Measurements from ENCODE around the gene PHACTR1. TPM values are rescaled to one million over a fixed set of nuclear protein-coding genes. Genes with fewer than 3 reads are reported as not detected.
A peak's percentile ranks its signal among the peaks of the same experiment; 100 is the strongest.

PHACTR1 gene
- total RNA-seq, 1 experiment from 2014 or later = 15.5 TPM

GRCh38 chr6:13229205-13230085, 512.9 kb downstream of the PHACTR1 start:
- ChIA-PET CTCF (interaction anchor here (0.6 to 1.2 kb wide), 5 partner anchors 34 to 592 kb away, joined by 3 to 5 read pairs (median 3); no protein-coding TSS in a partner anchor), POLR2A (no interaction called here)
- Mint-ChIP-seq H3K4me1 (peaks cover 10% of the 10 kb centered on the region), H3K9me3 (no peaks in the 10 kb centered on the region), H3K36me3 (no peaks in the 10 kb centered on the region), H3K4me3 (no peak overlapping the region), H3K27ac (no peak overlapping the region), H3K27me3 (ENCODE audit: low read depth) (no peaks in the 10 kb centered on the region)
- ATAC-seq = peak; percentile 77
- TF ChIP-seq TP53 (CRISPR knock-in tag; IDR thresholded peaks at IDR 0.05) (no peak), ZNF219 (CRISPR knock-in tag; IDR thresholded peaks at IDR 0.05; ENCODE audit: borderline replicate concordance) (no peak)
- DNase-seq (ENCODE audit: low spot score) = peak; percentile 22

DNA sequence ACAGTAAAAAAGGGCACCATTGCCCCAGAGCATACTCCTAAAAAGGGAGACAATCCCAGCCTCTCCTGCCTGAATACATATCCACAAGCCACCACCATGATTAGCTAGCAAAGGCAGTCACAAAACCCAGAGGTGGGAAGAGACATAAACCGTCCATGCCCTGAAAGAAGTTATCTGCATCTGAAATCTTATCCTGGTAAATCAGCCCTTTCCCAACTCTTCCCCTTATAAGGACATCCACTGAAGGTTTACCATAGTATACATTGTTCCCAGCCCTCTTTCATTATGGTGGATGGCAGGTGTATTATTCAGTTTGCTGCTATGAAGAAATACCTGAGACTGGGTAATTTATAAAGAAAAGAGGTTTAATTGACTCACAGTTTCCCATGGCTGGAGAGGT, 516.5 kb downstream of the PHACTR1 start:
- Mint-ChIP-seq H3K36me3 (no peaks in the 10 kb centered on the region), H3K27me3 (ENCODE audit: low read depth) (no peaks in the 10 kb centered on the region), H3K9me3 (no peaks in the 10 kb centered on the region), H3K4me1 (peaks cover 10% of the 10 kb centered on the region), H3K27ac (no peak overlapping the region), H3K4me3 (no peak overlapping the region)
- ATAC-seq (no peak), DNase-seq (ENCODE audit: low spot score) (no peak)
- TF ChIP-seq FOXP1 (CRISPR knock-in tag; IDR thresholded peaks at IDR 0.05; ENCODE audit: borderline replicate concordance) (no peak), FOXK1 (CRISPR knock-in tag; IDR thresholded peaks at IDR 0.05) (no peak), CBFB (CRISPR knock-in tag; IDR thresholded peaks at IDR 0.05; ENCODE audit: low read depth) (no peak), IRF2 (CRISPR knock-in tag; IDR thresholded peaks at IDR 0.05; ENCODE audit: borderline replicate concordance, low read depth) (no peak)
- CTCF ChIA-PET = no interaction called here
- POLR2A ChIA-PET = no interaction called here

- TF ChIP-seq, protein P1, sequence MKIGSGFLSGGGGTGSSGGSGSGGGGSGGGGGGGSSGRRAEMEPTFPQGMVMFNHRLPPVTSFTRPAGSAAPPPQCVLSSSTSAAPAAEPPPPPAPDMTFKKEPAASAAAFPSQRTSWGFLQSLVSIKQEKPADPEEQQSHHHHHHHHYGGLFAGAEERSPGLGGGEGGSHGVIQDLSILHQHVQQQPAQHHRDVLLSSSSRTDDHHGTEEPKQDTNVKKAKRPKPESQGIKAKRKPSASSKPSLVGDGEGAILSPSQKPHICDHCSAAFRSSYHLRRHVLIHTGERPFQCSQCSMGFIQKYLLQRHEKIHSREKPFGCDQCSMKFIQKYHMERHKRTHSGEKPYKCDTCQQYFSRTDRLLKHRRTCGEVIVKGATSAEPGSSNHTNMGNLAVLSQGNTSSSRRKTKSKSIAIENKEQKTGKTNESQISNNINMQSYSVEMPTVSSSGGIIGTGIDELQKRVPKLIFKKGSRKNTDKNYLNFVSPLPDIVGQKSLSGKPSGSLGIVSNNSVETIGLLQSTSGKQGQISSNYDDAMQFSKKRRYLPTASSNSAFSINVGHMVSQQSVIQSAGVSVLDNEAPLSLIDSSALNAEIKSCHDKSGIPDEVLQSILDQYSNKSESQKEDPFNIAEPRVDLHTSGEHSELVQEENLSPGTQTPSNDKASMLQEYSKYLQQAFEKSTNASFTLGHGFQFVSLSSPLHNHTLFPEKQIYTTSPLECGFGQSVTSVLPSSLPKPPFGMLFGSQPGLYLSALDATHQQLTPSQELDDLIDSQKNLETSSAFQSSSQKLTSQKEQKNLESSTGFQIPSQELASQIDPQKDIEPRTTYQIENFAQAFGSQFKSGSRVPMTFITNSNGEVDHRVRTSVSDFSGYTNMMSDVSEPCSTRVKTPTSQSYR (CRISPR knock-in tag; IDR thresholded peaks at IDR 0.05) = no peak
- Mint-ChIP-seq H3K4me3 (no peak overlapping the region), H3K4me1 (peaks cover 9% of the 10 kb centered on the region), H3K36me3 (no peaks in the 10 kb centered on the region), H3K9me3 (no peaks in the 10 kb centered on the region), H3K27me3 (ENCODE audit: low read depth) (no peaks in the 10 kb centered on the region), H3K27ac (no peak overlapping the region)
- no peak for ATAC-seq
- no peak for DNase-seq (ENCODE audit: low spot score)
- POLR2A ChIA-PET = no interaction called here
- CTCF ChIA-PET = no interaction called here
These were observed 517.6 kb downstream of the PHACTR1 start for GRCh38 chr6:13234130-13234529.

- POLR2A ChIA-PET = interaction anchor here (1.1 kb wide), 1 partner anchor 245 kb away, joined by 3 read pairs; no protein-coding TSS in a partner anchor
- ATAC-seq (no peak), DNase-seq (ENCODE audit: low spot score) (no peak)
- Mint-ChIP-seq H3K4me1 (no peaks in the 10 kb centered on the region), H3K9me3 (no peaks in the 10 kb centered on the region), H3K36me3 (no peaks in the 10 kb centered on the region), H3K27me3 (ENCODE audit: low read depth) (no peaks in the 10 kb centered on the region), H3K4me3 (no peak overlapping the region), H3K27ac (no peak overlapping the region)
- TF ChIP-seq ZNF263 (CRISPR knock-in tag; IDR thresholded peaks at IDR 0.05; ENCODE audit: low read depth) (no peak), TEAD4 (CRISPR knock-in tag; IDR thresholded peaks at IDR 0.05) (no peak), SOX15 (CRISPR knock-in tag; IDR thresholded peaks at IDR 0.05) (no peak), FOXJ3 (CRISPR knock-in tag; IDR thresholded peaks at IDR 0.05; ENCODE audit: borderline replicate concordance) (no peak), TEAD1 (CRISPR knock-in tag; IDR thresholded peaks at IDR 0.05) (no peak), NR1H2 (CRISPR knock-in tag; IDR thresholded peaks at IDR 0.05) (no peak), ZNF671 (CRISPR knock-in tag; IDR thresholded peaks at IDR 0.05) (no peak), CDX4 (CRISPR knock-in tag; IDR thresholded peaks at IDR 0.05; ENCODE audit: borderline replicate concordance) (no peak), NFATC4 (CRISPR knock-in tag; IDR thresholded peaks at IDR 0.05) (no peak), MXD4 (CRISPR knock-in tag; IDR thresholded peaks at IDR 0.05; ENCODE audit: borderline replicate concordance) (no peak), ZNF425 (CRISPR knock-in tag; conservative IDR thresholded peaks at IDR 0.05) (no peak)
- TF ChIP-seq, protein P2, sequence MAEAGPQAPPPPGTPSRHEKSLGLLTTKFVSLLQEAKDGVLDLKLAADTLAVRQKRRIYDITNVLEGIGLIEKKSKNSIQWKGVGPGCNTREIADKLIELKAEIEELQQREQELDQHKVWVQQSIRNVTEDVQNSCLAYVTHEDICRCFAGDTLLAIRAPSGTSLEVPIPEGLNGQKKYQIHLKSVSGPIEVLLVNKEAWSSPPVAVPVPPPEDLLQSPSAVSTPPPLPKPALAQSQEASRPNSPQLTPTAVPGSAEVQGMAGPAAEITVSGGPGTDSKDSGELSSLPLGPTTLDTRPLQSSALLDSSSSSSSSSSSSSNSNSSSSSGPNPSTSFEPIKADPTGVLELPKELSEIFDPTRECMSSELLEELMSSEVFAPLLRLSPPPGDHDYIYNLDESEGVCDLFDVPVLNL (CRISPR knock-in tag; IDR thresholded peaks at IDR 0.05; ENCODE audit: borderline replicate concordance, low read depth) = no peak
- CTCF ChIA-PET = no interaction called here
These were observed 518.8 kb downstream of the PHACTR1 start for GRCh38 chr6:13235339-13235738.

All from WTC11 (cell line).